ENCODE measurements around the gene SLC50A1. TPM values are rescaled to one million over a fixed set of nuclear protein-coding genes. Genes with fewer than 3 reads are reported as not detected.

The SLC50A1 gene
- total RNA-seq, 2 donors from 2014 or later = 25.1 to 29.8 TPM

GRCh38 chr1:155186067-155186793 lies 50.6 kb downstream of the SLC50A1 start:
- DNase-seq = peak; percentile 59
- H3K36me3 Mint-ChIP-seq (ENCODE audit: low read depth) = peaks cover under 1% of the 10 kb centered on the region
- H3K27me3 Mint-ChIP-seq (ENCODE audit: insufficient read depth) = peaks cover 10% of the 10 kb centered on the region
- 82% methylated on average over 6 of the region's 8 CpGs; no CpG with 5 or more reads in 1 of the 2 experiments for WGBS, 2 experiments (ENCODE audit: insufficient coverage in 1 of 2, insufficient read length in 1 of 2)
- Histone ChIP-seq H3K36me3 (ENCODE audit: control insufficient read depth, insufficient read depth, low read length) (no peaks in the 10 kb centered on the region), H3K9me3 (ENCODE audit: control insufficient read depth, low read length) (no peaks in the 10 kb centered on the region), H3K9ac (ENCODE audit: extremely low read depth, low read length, poor library complexity, severe bottlenecking) (no peak overlapping the region), H3K4me3 (ENCODE audit: low read length) (no peak overlapping the region), H3K27me3 (ENCODE audit: control insufficient read depth, insufficient read depth, low read length, poor library complexity, severe bottlenecking) (no peaks in the 10 kb centered on the region), H3K27ac (ENCODE audit: low read depth, low read length) (no peak overlapping the region), H3K4me1 (ENCODE audit: control insufficient read depth, insufficient read depth, low read length) (peaks cover 18% of the 10 kb centered on the region)
- H3K4me1 Mint-ChIP-seq = peaks cover 20% of the 10 kb centered on the region
- H3K9me3 Mint-ChIP-seq = no peaks in the 10 kb centered on the region
- H3K4me3 Mint-ChIP-seq = peak overlapping the region; percentile 46
- no peak for TF ChIP-seq CTCF (conservative IDR thresholded peaks at IDR 0.05)
- peak overlapping the region; percentile 89 for H3K27ac Mint-ChIP-seq

DNA sequence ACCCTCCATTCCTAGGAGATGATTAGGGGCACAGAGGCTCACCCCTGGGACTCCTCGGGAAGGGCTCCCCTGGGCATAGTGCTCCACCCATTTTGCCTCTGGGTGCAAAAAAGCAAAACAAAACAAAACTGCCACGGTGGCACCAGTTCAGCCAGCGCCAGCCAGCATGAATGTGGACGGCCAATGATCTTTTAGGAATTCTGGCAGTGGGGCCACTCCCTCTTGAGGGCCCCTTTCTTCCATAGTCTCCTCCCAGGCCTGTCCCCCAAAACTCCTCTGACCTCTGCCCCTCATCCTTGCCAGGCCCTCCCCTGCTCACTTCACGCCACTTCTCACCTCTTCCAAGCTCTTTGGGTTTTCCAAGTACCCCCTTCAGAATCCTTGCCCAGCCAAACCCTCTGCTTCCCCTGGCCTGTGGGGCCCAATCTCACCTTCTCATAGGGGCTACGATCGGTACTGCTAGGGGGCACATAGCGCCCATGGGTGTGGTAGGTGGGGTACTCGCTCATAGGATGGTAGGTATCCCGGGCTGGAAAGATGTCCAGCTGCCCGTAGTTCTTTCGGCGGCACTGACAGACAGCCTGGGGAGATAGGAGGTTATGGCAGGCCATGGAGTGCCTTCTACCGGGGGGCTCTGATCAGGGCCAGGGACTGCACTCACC lies 51.3 kb downstream of the SLC50A1 start:
- Histone ChIP-seq H3K9me3 (ENCODE audit: control insufficient read depth, low read length) (no peaks in the 10 kb centered on the region), H3K4me3 (ENCODE audit: low read length) (no peak overlapping the region), H3K27me3 (ENCODE audit: control insufficient read depth, insufficient read depth, low read length, poor library complexity, severe bottlenecking) (no peaks in the 10 kb centered on the region), H3K4me1 (ENCODE audit: control insufficient read depth, insufficient read depth, low read length) (peaks cover 18% of the 10 kb centered on the region), H3K9ac (ENCODE audit: extremely low read depth, low read length, poor library complexity, severe bottlenecking) (no peak overlapping the region), H3K36me3 (ENCODE audit: control insufficient read depth, insufficient read depth, low read length) (no peaks in the 10 kb centered on the region), H3K27ac (ENCODE audit: low read depth, low read length) (no peak overlapping the region)
- H3K4me1 Mint-ChIP-seq = peaks cover 20% of the 10 kb centered on the region
- H3K4me3 Mint-ChIP-seq = peak overlapping the region; percentile 46
- WGBS, 2 experiments (ENCODE audit: insufficient coverage in 1 of 2, insufficient read length in 1 of 2) = 77 to 86% methylated on average over 8 to 14 of the region's 14 CpGs
- H3K36me3 Mint-ChIP-seq (ENCODE audit: low read depth) = no peaks in the 10 kb centered on the region
- no peaks in the 10 kb centered on the region for H3K9me3 Mint-ChIP-seq
- peaks cover 10% of the 10 kb centered on the region for H3K27me3 Mint-ChIP-seq (ENCODE audit: insufficient read depth)
- peak overlapping the region; percentile 89 for H3K27ac Mint-ChIP-seq
- no peak for DNase-seq
- no peak for TF ChIP-seq CTCF (conservative IDR thresholded peaks at IDR 0.05)

- peaks cover 26% of the 10 kb centered on the region for H3K4me1 Mint-ChIP-seq
- no peaks in the 10 kb centered on the region for H3K9me3 ChIP-seq (ENCODE audit: control insufficient read depth, low read length)
- H3K4me3 ChIP-seq (ENCODE audit: low read length) = no peak overlapping the region
- H3K27ac ChIP-seq (ENCODE audit: low read depth, low read length) = no peak overlapping the region
- H3K36me3 Mint-ChIP-seq (ENCODE audit: low read depth) = no peaks in the 10 kb centered on the region
- H3K27me3 Mint-ChIP-seq (ENCODE audit: insufficient read depth) = peaks cover 15% of the 10 kb centered on the region
- H3K27me3 ChIP-seq (ENCODE audit: control insufficient read depth, insufficient read depth, low read length, poor library complexity, severe bottlenecking) = no peaks in the 10 kb centered on the region
- peaks cover 18% of the 10 kb centered on the region for H3K4me1 ChIP-seq (ENCODE audit: control insufficient read depth, insufficient read depth, low read length)
- peak; percentile 47 for DNase-seq
- H3K9me3 Mint-ChIP-seq = no peaks in the 10 kb centered on the region
- H3K4me3 Mint-ChIP-seq = no peak overlapping the region
- 89 to 91% methylated on average over 16 of the region's 16 CpGs for WGBS, 2 experiments (ENCODE audit: insufficient coverage in 1 of 2, insufficient read length in 1 of 2)
- H3K27ac Mint-ChIP-seq = no peak overlapping the region
- no peak overlapping the region for H3K9ac ChIP-seq (ENCODE audit: extremely low read depth, low read length, poor library complexity, severe bottlenecking)
- no peak for TF ChIP-seq CTCF (conservative IDR thresholded peaks at IDR 0.05)
- no peaks in the 10 kb centered on the region for H3K36me3 ChIP-seq (ENCODE audit: control insufficient read depth, insufficient read depth, low read length)
Observed at GRCh38 chr1:155187456-155187891, 51.8 kb downstream of the SLC50A1 start.
